Measurements from ENCODE around the gene RPS6KL1. TPM values are rescaled to one million over a fixed set of nuclear protein-coding genes. Genes with fewer than 3 reads are reported as not detected.

The RPS6KL1 gene
- polyA plus RNA-seq, 2 of the 4 experiments (the other 2 are of a cell fraction), result 0.32 to 0.99 TPM

GRCh38 chr14:74897642-74898041 lies 25.4 kb downstream of the RPS6KL1 start (continued):
- TF ChIP-seq HMGXB4 (CRISPR knock-in tag; IDR thresholded peaks at IDR 0.05; ENCODE audit: borderline replicate concordance), result no peak

- WGBS (ENCODE audit: missing lambda C conversion rate), result 91% methylated on average over 3 of the region's 3 CpGs
- FAIRE-seq, result no peak
- H3K4me3 ChIP-seq, result no peak overlapping the region
- no peak for ATAC-seq
- ChIA-PET CTCF (interaction anchor here (0.6 to 15.6 kb wide), 6 partner anchors 11 to 399 kb away, joined by 3 to 173 read pairs (median 4); partner anchors contain the start of gene DLST), POLR2A (no interaction called here)
- no peaks in the 10 kb centered on the region for H3K4me1 ChIP-seq
- no peaks in the 10 kb centered on the region for H3K9me3 ChIP-seq
- H3K4me2 ChIP-seq, result no peak overlapping the region
- TF ChIP-seq MAFK (IDR thresholded peaks at IDR 0.05; ENCODE audit: partially characterized antibody) (no peak), HOXB5 (CRISPR knock-in tag; IDR thresholded peaks at IDR 0.05) (no peak), SREBF2 (IDR thresholded peaks at IDR 0.05) (no peak), KDM5A (IDR thresholded peaks at IDR 0.05) (no peak), EHF (CRISPR knock-in tag; IDR thresholded peaks at IDR 0.05) (no peak), BCL3 (IDR thresholded peaks at IDR 0.05) (no peak), FOXS1 (CRISPR knock-in tag; IDR thresholded peaks at IDR 0.05) (no peak), RARB (CRISPR knock-in tag; IDR thresholded peaks at IDR 0.05) (no peak), PBX3 (IDR thresholded peaks at IDR 0.05) (no peak), NPAS2 (CRISPR knock-in tag; IDR thresholded peaks at IDR 0.05; ENCODE audit: borderline replicate concordance) (no peak), RNF2 (IDR thresholded peaks at IDR 0.05; ENCODE audit: borderline replicate concordance, low read depth) (no peak), POLR2A (IDR thresholded peaks at IDR 0.05; ENCODE audit: low read length) (no peak)
- DNase-seq (ENCODE audit: low read depth in 1 of 2, low spot score in 1 of 2), result no peak
- H3K27ac ChIP-seq, result no peak overlapping the region
Observed at GRCh38 chr14:74896400-74896799, 26.7 kb downstream of the RPS6KL1 start.

GRCh38 chr14:74893614-74894091 lies 29.4 kb downstream of the RPS6KL1 start:
- no peak for DNase-seq (ENCODE audit: low read depth in 1 of 2, low spot score in 1 of 2)
- 64% methylated on average over 4 of the region's 4 CpGs for WGBS (ENCODE audit: missing lambda C conversion rate)
- Histone ChIP-seq H3K27ac (no peak overlapping the region), H3K4me1 (peaks cover 3% of the 10 kb centered on the region), H3K4me2 (no peak overlapping the region), H3K9me3 (no peaks in the 10 kb centered on the region), H3K4me3 (no peak overlapping the region)
- no peak for ATAC-seq
- ChIA-PET CTCF (interaction anchor here (0.9 to 15.6 kb wide), 8 partner anchors 11 to 285 kb away, joined by 3 to 173 read pairs (median 6); no protein-coding TSS in a partner anchor), POLR2A (interaction anchor here (1.0 kb wide), 1 partner anchor 11 kb away, joined by 3 read pairs; no protein-coding TSS in a partner anchor)
- TF ChIP-seq JUN (IDR thresholded peaks at IDR 0.05) (no peak), KDM1A (IDR thresholded peaks at IDR 0.05; ENCODE audit: low read depth) (no peak), NFE2L2 (conservative IDR thresholded peaks at IDR 0.05; ENCODE audit: low read length) (no peak), ATOH8 (CRISPR knock-in tag; IDR thresholded peaks at IDR 0.05; ENCODE audit: low read depth) (no peak)
- no peak for FAIRE-seq

GRCh38 chr14:74892745-74893144 lies 30.3 kb downstream of the RPS6KL1 start:
- POLR2A ChIA-PET, result interaction anchor here (0.5 kb wide), 1 partner anchor 401 kb away, joined by 3 read pairs; no protein-coding TSS in a partner anchor
- DNase-seq (ENCODE audit: low read depth in 1 of 2, low spot score in 1 of 2), result no peak
- TF ChIP-seq CHD2 (IDR thresholded peaks at IDR 0.05; ENCODE audit: low read length, partially characterized antibody) (no peak), FOXS1 (CRISPR knock-in tag; IDR thresholded peaks at IDR 0.05) (no peak), HMGXB4 (CRISPR knock-in tag; IDR thresholded peaks at IDR 0.05; ENCODE audit: borderline replicate concordance) (no peak), JUNB (IDR thresholded peaks at IDR 0.05) (no peak), HOXB5 (CRISPR knock-in tag; IDR thresholded peaks at IDR 0.05) (no peak), BHLHE40 (IDR thresholded peaks at IDR 0.05; ENCODE audit: low read depth, low read length) (no peak), ZSCAN20 (CRISPR knock-in tag; IDR thresholded peaks at IDR 0.05) (no peak), RARB (CRISPR knock-in tag; IDR thresholded peaks at IDR 0.05) (no peak), MAFK (IDR thresholded peaks at IDR 0.05; ENCODE audit: partially characterized antibody) (no peak), BCL3 (IDR thresholded peaks at IDR 0.05) (no peak), PBX3 (IDR thresholded peaks at IDR 0.05) (no peak), NFE2L2 (conservative IDR thresholded peaks at IDR 0.05; ENCODE audit: low read length) (no peak)

More at GRCh38 chr14:74892745-74893144, 30.3 kb downstream of the RPS6KL1 start:
- Histone ChIP-seq H3K27ac (no peak overlapping the region), H3K9me3 (no peaks in the 10 kb centered on the region), H3K4me3 (no peak overlapping the region), H3K4me2 (no peak overlapping the region), H3K4me1 (peaks cover 12% of the 10 kb centered on the region)
- 86% methylated on average over 5 of the region's 5 CpGs for whole genome bisulfite sequencing (ENCODE audit: missing lambda C conversion rate)
- ATAC-seq (no peak), FAIRE-seq (no peak)
- CTCF ChIA-PET, result interaction anchor here (1.1 to 15.6 kb wide), 7 partner anchors 13 to 284 kb away, joined by 3 to 173 read pairs (median 5); no protein-coding TSS in a partner anchor

All from A549 (cell line).